NCI-H2081 (cell line): ENCODE results near the gene GABRD.

Experiments
- DNase-seq, 2 experiments: peaks; one replicate each; lab custom pipeline; 2025; lab: John Stamatoyannopoulos, UW

The GABRD gene

DNA sequence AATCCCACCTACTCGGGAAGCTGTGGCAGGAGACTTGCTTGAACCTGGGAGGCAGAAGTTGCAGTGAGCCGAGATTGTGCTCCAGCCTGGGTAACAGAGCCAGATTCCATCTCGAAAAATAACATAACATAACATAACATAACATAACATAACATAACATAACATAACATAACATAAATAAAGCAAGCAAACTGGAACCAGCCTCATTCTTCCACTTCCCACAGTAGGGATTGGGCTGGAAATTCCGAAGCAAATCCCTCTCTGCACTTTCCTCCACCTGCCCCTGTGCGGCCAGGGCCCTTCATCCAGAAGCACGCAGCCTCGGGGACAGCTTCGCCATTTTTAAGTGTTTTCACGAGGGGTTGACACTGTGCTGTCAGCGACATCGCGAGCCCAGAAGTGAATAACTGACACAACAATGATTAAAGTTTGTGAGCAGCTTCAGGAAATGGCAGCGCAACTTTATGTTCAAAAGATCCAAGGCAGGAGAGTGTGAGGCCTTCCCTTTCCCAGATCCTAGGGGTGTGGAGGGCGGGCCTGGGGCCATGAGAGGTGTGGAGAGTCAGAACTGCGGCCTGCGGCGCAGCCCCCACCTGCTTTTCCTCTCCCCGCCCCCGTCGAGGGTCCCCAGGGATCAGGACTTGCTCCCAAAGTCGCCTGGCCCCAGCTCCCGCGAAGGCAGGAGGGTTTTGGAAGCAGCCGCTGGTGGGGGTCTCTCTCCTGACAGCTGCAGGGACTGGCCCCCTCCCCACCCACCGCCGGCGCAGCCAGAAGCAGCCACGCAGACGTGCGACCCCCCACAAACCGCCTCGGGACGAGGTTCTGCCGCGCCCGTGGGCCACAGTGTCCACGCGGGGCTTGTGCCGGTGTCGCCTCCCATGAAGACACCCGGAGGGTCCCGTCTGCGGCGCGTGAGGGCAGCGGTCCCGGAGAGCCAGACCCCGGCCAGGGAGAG lies 651 bp upstream of the GABRD start:
- DNase-seq: no peak

GRCh38 chr1:2019571-2020309 lies 595 bp downstream of the GABRD start:
- no peak for DNase-seq

DNA sequence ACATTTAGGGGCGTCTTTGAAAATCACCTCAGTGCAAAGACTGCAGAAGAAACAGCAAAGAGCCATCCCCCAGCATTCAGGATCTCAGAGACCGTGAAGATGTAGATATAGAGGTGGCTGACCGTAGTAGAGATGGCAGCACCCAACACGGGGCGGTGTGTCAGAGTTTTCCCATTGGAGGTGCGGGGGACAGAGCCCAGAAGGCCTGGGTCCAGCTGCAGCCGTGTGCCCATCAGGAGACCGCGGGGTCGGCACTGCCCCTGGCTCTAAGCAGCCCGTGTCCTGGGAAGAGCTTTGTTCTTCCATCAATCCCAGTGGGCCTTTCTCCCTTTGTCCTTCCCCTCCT lies 1.1 kb downstream of the GABRD start:
- no peak for DNase-seq

DNA sequence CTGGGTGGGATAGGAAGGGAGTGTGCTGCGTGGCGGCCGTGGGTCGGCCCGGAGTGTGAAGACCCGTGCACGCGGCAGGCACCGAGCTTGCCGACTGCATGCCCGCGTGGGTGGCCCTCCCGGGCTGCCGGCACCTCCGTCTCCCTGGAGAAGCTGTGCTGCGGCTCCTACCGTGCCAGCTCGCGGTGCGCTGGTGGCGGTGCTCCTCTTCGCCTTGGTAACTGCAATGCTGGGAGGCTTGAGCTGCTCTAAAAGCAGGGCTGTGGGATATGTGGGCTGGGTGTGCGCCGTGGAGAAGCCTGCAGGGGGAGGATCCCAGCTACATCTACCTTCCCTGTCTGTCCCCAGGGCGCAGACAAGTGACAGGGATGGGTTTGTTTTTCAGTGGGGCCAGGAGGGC lies 2.4 kb downstream of the GABRD start:
- no peak for DNase-seq

- no peak for DNase-seq
These were observed 3.1 kb downstream of the GABRD start for GRCh38 chr1:2022063-2022770.

- no peak for DNase-seq
These were observed 4.0 kb downstream of the GABRD start for GRCh38 chr1:2023187-2023586.

DNA sequence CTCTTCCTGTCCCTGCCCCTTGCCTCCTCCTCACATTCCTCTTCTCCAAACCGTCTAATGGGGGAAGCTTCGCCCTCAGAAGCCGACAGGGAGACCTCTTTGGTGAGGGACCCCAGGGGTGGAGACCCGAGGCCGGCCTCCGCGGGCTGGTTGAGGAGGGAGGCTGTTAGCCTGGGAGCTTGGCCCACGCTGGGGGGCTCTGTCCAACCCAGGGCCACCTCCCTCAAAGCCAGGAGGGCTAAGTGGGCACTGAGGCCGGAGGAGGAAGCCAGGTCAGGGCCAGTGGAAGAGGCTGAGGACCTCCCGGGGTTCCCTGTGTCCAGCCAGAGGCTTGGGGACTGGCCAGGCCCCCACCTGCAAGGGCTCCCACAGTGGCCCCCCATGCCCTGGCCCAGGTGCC lies 5.3 kb downstream of the GABRD start:
- no peak for DNase-seq

- DNase-seq: no peak
These were observed 5.7 kb downstream of the GABRD start for GRCh38 chr1:2024887-2025286.

- DNase-seq: peak in 1 of 2 experiments; percentile 7
These were observed 6.4 kb downstream of the GABRD start for GRCh38 chr1:2025491-2025981.

- DNase-seq: no peak
These were observed 8.9 kb downstream of the GABRD start for GRCh38 chr1:2027961-2028583.

GRCh38 chr1:2028870-2029560 lies 9.9 kb downstream of the GABRD start:
- DNase-seq: no peak

DNA sequence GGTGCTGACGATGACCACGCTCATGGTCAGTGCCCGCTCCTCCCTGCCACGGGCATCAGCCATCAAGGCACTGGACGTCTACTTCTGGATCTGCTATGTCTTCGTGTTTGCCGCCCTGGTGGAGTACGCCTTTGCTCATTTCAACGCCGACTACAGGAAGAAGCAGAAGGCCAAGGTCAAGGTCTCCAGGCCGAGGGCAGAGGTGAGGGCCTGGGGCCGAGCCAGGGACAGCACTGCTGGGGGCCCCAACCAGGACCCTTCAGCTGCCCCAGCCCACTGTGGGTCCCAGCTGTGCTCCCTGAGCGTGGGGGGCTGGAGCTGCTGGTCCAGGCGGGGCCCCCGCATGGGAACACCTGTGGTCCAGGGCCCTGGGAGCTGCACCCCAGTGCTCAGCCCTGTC lies 10.4 kb downstream of the GABRD start:
- DNase-seq: no peak

- DNase-seq: no peak
These were observed 11.1 kb downstream of the GABRD start for GRCh38 chr1:2030076-2030871.

GRCh38 chr1:2031546-2032540 lies 12.7 kb downstream of the GABRD start:
- no peak for DNase-seq

DNA sequence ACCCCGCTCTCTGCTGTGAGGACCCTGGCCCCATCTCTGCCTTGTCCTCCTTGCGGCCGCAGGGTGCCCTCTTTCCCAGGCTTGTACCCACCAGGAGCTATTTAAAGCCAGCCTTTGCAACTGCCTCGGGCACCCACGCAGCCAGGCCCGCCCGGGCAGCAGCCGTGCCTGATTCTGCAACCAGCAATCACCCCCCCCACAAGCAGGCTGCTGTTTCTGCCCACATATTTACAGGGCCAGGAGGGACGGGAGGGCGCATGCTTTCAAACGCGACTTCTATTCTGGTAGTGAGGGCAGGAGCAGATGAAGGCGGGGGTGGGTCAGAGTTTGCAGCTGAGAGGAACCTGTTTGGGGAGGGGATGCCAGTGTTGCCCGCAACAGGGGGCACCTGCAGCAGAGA lies 13.6 kb downstream of the GABRD start:
- no peak for DNase-seq

GRCh38 chr1:2033165-2033564 lies 14.0 kb downstream of the GABRD start:
- no peak for DNase-seq

- no peak for DNase-seq
These were observed 17.1 kb downstream of the GABRD start for GRCh38 chr1:2036287-2036686.

GRCh38 chr1:2037314-2037979 lies 18.3 kb downstream of the GABRD start:
- no peak for DNase-seq

GRCh38 chr1:2038229-2038628 lies 19.1 kb downstream of the GABRD start:
- DNase-seq: no peak
